HG02938 (cell line): Measurements from ENCODE around the gene KDM4C.
"Not testable (repeated sequence)": the region's sequence is repeated elsewhere in the genome, so short reads cannot be mapped to it uniquely, and the experiment has no call there.

Experiments
- ATAC-seq: cut with Tn5 transposase; IDR thresholded peaks from one replicate; pipeline ENCODE4 v1.9.1; 2021; ENCODE audit warnings: mild to moderate bottlenecking, moderate library complexity; ENCODE audit not compliant: unreplicated experiment

The KDM4C gene

DNA sequence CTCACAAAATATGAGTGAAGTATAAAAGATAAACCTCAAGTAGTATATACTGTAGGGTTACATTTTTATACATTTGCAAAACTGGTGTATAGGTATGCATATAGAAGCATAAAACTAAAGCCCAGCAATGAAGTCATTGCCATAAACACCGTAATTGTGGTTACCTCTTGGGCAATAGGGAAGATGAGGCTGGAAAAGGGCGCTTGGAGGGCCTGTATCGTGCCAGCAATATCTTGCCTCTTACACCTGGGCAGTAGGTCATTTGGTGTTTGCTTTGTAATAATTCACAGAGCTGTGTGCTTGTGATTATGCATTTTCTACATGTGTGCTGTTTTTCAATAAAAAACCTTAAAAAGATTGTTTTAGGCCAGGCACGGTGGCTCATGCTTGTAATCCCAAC, 45.2 kb downstream of the KDM4C start:
- no peak for ATAC-seq

GRCh38 chr9:6805532-6805931, 47.8 kb downstream of the KDM4C start:
- ATAC-seq = no peak

- not testable (repeated sequence) for ATAC-seq
These were observed 48.5 kb downstream of the KDM4C start for GRCh38 chr9:6806318-6806717.

DNA sequence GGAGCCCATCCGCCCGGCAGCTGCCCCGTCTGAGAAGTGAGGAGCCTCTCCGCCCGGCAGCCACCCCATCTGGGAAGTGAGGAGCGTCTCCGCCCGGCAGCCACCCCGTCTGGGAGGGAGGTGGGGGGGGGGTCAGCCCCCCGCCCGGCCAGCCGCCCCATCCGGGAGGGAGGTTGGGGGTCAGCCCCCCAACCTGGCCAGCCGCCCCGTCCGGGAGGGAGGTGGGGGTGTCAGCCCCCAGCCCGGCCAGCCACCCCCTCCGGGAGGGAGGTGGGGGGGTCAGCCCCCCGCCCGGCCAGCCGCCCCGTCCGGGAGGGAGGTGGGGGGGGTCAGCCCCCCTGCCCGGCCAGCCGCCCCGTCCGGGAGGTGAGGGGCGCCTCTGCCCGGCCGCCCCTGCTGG, 49.9 kb downstream of the KDM4C start:
- not testable (repeated sequence) for ATAC-seq

DNA sequence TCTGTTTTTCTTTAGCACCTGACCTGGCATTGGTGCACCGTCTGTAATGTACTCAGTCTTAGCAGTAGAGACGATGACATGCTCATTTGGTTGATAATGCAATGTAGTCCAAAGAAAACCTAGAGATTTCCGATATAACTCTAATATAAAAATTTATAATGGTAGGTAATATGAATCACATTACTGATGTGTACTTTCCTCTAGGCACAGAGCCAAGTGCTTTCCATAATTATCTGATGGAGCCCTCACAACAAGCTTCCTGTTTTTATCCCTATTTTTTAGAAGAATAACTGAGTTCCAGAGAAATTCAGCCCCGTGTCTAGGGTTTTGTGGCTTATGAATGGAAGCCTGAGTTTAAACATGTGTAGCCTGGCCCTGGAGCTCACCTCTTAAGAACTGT, 53.7 kb downstream of the KDM4C start:
- ATAC-seq = no peak

DNA sequence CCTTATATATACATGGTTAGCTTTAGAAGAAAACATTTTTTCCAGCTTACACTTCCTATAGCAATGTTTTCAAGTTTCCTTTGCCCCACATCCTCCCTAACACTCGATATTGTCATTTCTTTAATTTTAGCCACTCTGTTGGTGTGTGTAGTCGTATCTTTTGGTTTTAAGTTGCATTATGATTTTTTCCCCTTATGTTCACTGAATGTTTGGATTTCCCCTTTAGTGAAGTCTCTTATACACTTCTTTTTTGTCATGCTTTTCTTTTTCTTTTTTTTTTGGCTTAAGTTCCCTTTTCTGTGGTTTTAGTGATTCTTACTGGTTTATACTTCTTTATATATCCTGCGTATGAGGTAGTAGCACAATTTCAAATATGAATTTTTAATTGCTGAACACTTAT, 58.8 kb downstream of the KDM4C start:
- no peak for ATAC-seq

GRCh38 chr9:6818292-6818922, 60.6 kb downstream of the KDM4C start:
- ATAC-seq = no peak

GRCh38 chr9:6819112-6819511, 61.3 kb downstream of the KDM4C start:
- ATAC-seq = no peak

DNA sequence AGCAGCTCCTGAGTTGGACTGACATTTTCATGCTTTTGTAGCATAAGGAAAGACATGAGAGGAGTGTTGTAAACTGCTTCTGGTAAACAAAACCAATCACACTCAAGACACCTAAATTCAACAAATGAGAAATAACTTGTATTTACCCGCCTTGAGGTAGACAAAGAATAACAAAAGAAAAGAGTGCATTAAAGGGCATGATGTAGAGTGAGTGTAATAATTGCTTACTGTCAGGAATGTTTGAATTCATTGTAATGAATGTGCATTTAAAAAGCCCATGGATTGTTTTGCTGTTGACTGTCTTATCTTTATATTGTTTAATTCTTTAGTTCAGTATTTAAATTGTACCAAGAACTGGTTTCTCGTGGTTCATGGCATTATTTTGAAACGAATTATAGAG, 61.8 kb downstream of the KDM4C start:
- no peak for ATAC-seq

DNA sequence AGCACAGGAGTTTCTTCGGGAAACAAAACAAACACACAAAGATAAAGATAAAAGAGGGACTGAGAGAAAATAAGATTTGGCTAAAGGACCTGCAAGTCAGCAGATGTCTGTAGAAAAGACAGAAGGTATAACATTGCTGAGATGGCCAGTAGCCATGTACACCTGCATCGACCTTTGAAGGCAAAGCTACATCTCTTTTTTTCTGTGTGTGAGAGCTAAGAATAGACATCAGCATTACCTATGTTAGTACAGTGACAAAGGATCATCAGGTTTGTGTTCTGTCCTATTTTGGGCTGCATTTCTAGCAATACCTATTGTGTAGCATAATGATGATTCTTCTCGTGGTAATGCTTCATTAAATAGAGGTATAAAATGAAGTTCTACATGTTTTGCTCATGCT, 64.9 kb downstream of the KDM4C start:
- ATAC-seq = no peak

GRCh38 chr9:6827439-6828145, 69.8 kb downstream of the KDM4C start:
- no peak for ATAC-seq

DNA sequence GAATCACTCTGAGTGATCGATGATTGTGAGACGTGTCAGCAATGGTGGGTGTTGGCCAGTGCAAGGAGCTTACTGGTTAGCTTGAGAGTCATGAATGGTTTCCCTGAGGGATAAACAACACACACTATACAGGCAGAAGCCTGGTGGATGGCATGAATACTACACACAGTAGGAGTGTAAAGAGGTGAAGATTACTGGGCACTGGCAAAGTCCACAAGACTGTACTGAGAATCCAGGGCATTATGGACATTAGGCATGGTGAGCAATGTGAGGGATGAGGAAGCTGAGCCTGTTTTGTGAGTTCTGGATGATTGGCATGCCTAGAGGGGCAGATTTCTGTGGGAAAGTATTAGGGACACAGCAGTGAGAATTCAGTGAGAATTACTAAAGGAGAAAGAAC, 71.3 kb downstream of the KDM4C start:
- ATAC-seq = no peak

DNA sequence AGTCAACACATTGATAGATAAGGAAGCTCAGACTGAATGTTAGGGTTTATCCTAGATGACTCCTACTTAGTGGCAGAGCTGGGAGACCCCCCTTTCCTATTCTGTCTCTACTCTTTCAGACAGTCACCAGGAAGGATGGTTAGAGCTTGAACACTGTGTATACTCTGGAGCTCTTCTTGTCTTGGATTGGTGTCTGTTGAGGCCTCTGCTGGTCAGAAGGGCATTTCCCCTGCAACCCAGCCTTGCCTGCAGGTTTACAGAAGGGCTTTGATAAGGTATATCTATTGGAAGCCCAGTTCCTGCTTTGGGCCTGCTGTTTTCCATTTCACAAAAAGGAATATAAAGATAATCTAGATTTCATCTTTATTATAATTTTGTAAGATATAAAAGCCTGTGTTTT, 71.8 kb downstream of the KDM4C start:
- ATAC-seq = no peak

DNA sequence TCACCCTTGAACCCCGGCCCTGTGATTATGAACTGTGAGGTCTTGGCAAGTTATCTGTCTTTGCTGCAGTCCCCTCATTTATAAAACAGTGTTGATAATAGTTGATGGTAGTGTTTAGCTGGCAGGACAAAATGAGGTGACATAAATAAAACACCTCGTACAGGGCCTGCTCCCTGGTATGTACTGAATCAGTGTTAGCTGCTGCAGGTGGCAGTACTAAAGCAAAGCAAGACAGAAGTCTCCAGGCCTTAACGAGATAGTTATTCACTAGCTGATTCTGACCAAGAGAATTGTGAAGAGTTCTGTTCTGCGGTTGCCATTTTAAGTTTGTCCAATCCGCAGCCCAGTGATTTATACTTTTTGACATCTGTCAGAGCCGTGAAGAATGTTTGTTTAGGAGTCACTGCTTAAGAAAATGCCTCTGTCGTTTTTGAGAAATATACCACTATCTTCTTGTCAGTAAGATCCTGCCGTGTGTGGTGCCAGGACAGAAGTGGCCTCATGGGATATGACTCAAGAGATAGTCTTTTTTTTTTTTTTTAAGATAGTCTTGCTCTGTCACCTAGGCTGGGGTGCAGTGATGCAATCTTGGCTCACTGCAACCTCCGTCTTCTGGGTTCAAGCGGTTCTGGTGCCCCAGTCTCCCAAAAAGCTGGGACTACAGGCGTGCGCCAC, 75.9 kb downstream of the KDM4C start:
- ATAC-seq = no peak

- no peak for ATAC-seq
These were observed 76.5 kb downstream of the KDM4C start for GRCh38 chr9:6834306-6834705.

DNA sequence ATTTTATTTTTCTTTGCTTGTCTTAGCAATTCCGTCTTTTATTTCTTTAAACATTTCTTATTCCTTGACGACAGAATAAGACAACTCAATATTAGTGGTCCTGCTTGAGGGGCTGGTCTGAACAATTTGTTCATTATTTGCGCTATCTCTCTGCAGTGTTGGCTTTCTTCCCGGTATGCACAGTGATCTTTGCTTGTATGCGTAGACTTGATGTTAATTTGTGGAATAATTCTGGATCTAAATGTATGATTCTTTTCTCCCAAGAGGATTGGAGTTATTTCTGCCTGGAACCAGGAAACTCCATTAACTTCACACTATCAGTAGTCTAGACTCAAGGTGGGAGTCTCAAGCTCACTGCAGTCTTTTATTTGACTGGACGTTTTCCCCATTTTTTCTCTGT, 80.4 kb downstream of the KDM4C start:
- ATAC-seq = no peak

DNA sequence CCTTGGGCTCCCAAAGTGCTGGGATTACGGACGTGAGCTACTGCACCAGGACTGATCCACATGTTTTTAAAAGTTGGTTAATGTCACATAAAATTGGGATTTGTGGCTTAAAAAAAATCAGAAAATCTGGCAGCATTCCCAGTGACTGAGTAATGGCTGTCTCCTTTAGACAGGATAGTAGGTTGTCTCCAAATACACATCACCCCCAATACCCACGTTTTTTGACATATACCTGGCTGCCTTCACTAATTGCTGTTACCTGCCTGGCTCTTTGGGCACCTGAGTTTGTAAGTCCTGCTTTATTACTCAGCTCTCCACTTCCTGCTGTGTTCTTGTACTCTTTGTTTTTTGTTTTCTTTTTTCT, 84.8 kb downstream of the KDM4C start:
- ATAC-seq = no peak

GRCh38 chr9:6843742-6844141, 86.0 kb downstream of the KDM4C start:
- no peak for ATAC-seq

- ATAC-seq = no peak
These were observed 86.5 kb downstream of the KDM4C start for GRCh38 chr9:6844267-6844666.

- ATAC-seq = no peak
These were observed 87.5 kb downstream of the KDM4C start for GRCh38 chr9:6845128-6845826.

GRCh38 chr9:6845880-6846279, 88.1 kb downstream of the KDM4C start:
- no peak for ATAC-seq
